ENCODE results near the gene KIF16B.

DNA sequence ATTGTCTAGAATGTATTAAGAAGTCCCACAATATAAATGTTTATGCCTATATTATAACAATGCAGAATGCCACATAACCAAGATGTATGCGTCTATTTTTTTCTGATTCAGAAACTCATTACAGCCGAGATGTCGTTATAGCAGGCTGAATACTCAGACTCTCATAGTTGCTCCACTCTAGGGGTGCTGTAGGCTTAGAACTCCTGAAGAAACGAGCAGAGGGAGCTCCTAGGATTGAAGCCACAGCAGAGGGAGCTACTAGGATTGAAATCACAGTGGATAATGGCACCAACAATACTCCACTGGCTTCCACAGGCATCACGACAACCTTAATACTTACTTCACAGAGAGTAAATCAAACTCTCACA is 208.9 kb downstream of the KIF16B start:
- TF ChIP-seq, protein P1, sequence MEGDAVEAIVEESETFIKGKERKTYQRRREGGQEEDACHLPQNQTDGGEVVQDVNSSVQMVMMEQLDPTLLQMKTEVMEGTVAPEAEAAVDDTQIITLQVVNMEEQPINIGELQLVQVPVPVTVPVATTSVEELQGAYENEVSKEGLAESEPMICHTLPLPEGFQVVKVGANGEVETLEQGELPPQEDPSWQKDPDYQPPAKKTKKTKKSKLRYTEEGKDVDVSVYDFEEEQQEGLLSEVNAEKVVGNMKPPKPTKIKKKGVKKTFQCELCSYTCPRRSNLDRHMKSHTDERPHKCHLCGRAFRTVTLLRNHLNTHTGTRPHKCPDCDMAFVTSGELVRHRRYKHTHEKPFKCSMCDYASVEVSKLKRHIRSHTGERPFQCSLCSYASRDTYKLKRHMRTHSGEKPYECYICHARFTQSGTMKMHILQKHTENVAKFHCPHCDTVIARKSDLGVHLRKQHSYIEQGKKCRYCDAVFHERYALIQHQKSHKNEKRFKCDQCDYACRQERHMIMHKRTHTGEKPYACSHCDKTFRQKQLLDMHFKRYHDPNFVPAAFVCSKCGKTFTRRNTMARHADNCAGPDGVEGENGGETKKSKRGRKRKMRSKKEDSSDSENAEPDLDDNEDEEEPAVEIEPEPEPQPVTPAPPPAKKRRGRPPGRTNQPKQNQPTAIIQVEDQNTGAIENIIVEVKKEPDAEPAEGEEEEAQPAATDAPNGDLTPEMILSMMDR (IDR thresholded peaks at IDR 0.05; ENCODE audit: insufficient read depth, low read length), result no peak
- no peak for TF ChIP-seq POLR2AphosphoS5 (IDR thresholded peaks at IDR 0.05; ENCODE audit: low read depth)
